PC-3 (cell line): ENCODE data around the gene GFPT2. TPM values are rescaled to one million over a fixed set of nuclear protein-coding genes. Genes with fewer than 3 reads are reported as not detected.

Experiments used
- ATAC-seq: fragments of 200-7000 bp; cut with Tn5 transposase; 2 replicates; pipeline ENCODE4 v1.9.1; 2020; ENCODE audit warnings: mild to moderate bottlenecking, moderate library complexity
- BruUV-seq: library from RNA; stranded (reverse); fragments of 400-500 nt; replicated peaks from 2 replicates; lab custom pipeline; 2021; lab: Mats Ljungman, UMichigan
- CTCF ChIA-PET: fragments of 300-600 bp; sonication (Branson Sonifier 250); formaldehyde crosslinking; loops from one replicate; lab custom pipeline; 2022; ENCODE audit warnings: antibody characterized with exemption; lab: Charles Lee
- POLR2A ChIA-PET: fragments of 300-600 bp; sonication (Branson Sonifier 250); formaldehyde crosslinking; loops from one replicate; lab custom pipeline; 2022; ENCODE audit warnings: antibody characterized with exemption; ENCODE audit not compliant: unreplicated experiment; lab: Charles Lee
- DNase-seq: peaks from one replicate; pipeline ENCODE4 v3.0.0-alpha.2; 2015
- H2AFZ ChIP-seq: fragments of 300-600 bp; sonication (generic); 2 replicates; pipeline ENCODE4 v1.6.0; 2016; ENCODE audit warnings: antibody characterized with exemption, low read length
- H3F3A ChIP-seq: fragments of 300-600 bp; sonication (generic); one replicate; pipeline ENCODE4 v1.6.0; 2017; ENCODE audit warnings: antibody characterized with exemption, low read length, control low read depth, mild to moderate bottlenecking; ENCODE audit not compliant: unreplicated experiment
- H3K27ac ChIP-seq: fragments of 300-600 bp; sonication (generic); 2 replicates; pipeline ENCODE4 v1.5.1; 2016; ENCODE audit warnings: mild to moderate bottlenecking, low read length
- H3K27me3 ChIP-seq: fragments of 300-600 bp; sonication (generic); 2 replicates; pipeline ENCODE4 v1.6.1; 2016; ENCODE audit warnings: low read length, mixed read lengths
- H3K36me3 ChIP-seq: fragments of 300-600 bp; sonication (generic); 2 replicates; pipeline ENCODE4 v1.6.1; 2016; ENCODE audit warnings: low read depth, mixed run types, low read length, mixed read lengths
- H3K4me1 ChIP-seq: fragments of 300-600 bp; sonication (generic); 2 replicates; pipeline ENCODE4 v1.5.1; 2016; ENCODE audit warnings: low read length; ENCODE audit not compliant: insufficient read depth
- H3K4me2 ChIP-seq: fragments of 300-600 bp; sonication (generic); 2 replicates; pipeline ENCODE4 v1.6.0; 2016; ENCODE audit warnings: low read length
- H3K4me3 ChIP-seq: fragments of 300-600 bp; sonication (generic); 2 replicates; pipeline ENCODE4 v1.5.1; 2016; ENCODE audit warnings: mild to moderate bottlenecking, low read length, mixed read lengths
- H3K79me2 ChIP-seq: fragments of 300-600 bp; sonication (generic); 2 replicates; pipeline ENCODE4 v1.6.1; 2017; ENCODE audit warnings: low read length, mixed read lengths
- H3K9ac ChIP-seq: fragments of 300-600 bp; sonication (generic); 2 replicates; pipeline ENCODE4 v1.6.0; 2016; ENCODE audit warnings: mild to moderate bottlenecking, low read length
- H3K9me2 ChIP-seq: fragments of 300-600 bp; sonication (generic); replicated peaks from 2 replicates; pipeline ENCODE4 v1.6.1; 2016; ENCODE audit warnings: mixed run types, low read length, mixed read lengths
- H3K9me3 ChIP-seq: fragments of 300-600 bp; sonication (generic); 2 replicates; pipeline ENCODE4 v1.6.1; 2016; ENCODE audit warnings: low read length, mixed read lengths
- H4K20me1 ChIP-seq: fragments of 300-600 bp; sonication (generic); 2 replicates; pipeline ENCODE4 v1.6.1; 2016; ENCODE audit warnings: low read length, mixed read lengths
- CTCF ChIP-seq: fragments of 300-600 bp; sonication (generic); conservative IDR thresholded peaks from 2 replicates; pipeline ENCODE4 v1.5.1; 2017; ENCODE audit warnings: antibody characterized with exemption, low read depth, mild to moderate bottlenecking, low read length
- EZH2 ChIP-seq: fragments of 300-600 bp; sonication (generic); IDR thresholded peaks from one replicate; pipeline ENCODE4 v1.6.1; 2017; ENCODE audit warnings: antibody characterized with exemption, mild to moderate bottlenecking, low read length; ENCODE audit not compliant: unreplicated experiment
- EZH2phosphoT487 ChIP-seq: fragments of 300-600 bp; sonication (generic); IDR thresholded peaks from 2 replicates; pipeline ENCODE4 v1.6.1; 2018; ENCODE audit warnings: mild to moderate bottlenecking, antibody characterized with exemption, low read length, borderline replicate concordance
- intact Hi-C: fragments of 100-400 bp; cut with micrococcal nuclease; formaldehyde crosslinking; loops from 2 replicates; pipeline ENCODE4 v1.9.0; 2023
- total RNA-seq: library from RNA; depleted of rRNA; stranded (reverse); fragments of >200 nt; gene quantifications from 2 replicates; pipeline ENCODE4 v1.2.3, GENCODE V29; 2014

Gene GFPT2
- total RNA-seq, 1 experiment from 2014 or later: 2.2 TPM

GRCh38 chr5:180336234-180337020, 16.7 kb downstream of the GFPT2 start:
- intact Hi-C loops: no loop called here
- CTCF ChIA-PET: no interaction called here

GRCh38 chr5:180335614-180336233, 17.4 kb downstream of the GFPT2 start:
- H3K27ac ChIP-seq: no peak overlapping the region
- CTCF ChIA-PET: no interaction called here

More at GRCh38 chr5:180336234-180337020, 16.7 kb downstream of the GFPT2 start:
- Histone ChIP-seq H3K9ac (no peak overlapping the region), H3F3A (peaks cover 1% of the 10 kb centered on the region), H2AFZ (no peak overlapping the region), H3K4me2 (no peak overlapping the region), H3K9me3 (no peaks in the 10 kb centered on the region), H3K79me2 (no peaks in the 10 kb centered on the region), H3K36me3 (no peaks in the 10 kb centered on the region), H3K27me3 (no peaks in the 10 kb centered on the region), H3K4me1 (peaks cover 26% of the 10 kb centered on the region), H3K27ac (no peak overlapping the region), H3K4me3 (no peak overlapping the region), H3K9me2 (no peaks in the 10 kb centered on the region), H4K20me1 (no peaks in the 10 kb centered on the region)
- POLR2A ChIA-PET: no interaction called here
- BruUV-seq: no TSS peak
- DNase-seq (no peak), ATAC-seq (no peak)
- TF ChIP-seq CTCF: no peak
- TF ChIP-seq EZH2: no peak
- no peak for TF ChIP-seq EZH2phosphoT487

More at GRCh38 chr5:180335614-180336233, 17.4 kb downstream of the GFPT2 start:
- Histone ChIP-seq H3K27me3 (no peaks in the 10 kb centered on the region), H3K36me3 (no peaks in the 10 kb centered on the region), H3K9ac (no peak overlapping the region), H4K20me1 (no peaks in the 10 kb centered on the region), H2AFZ (no peak overlapping the region), H3F3A (peaks cover 3% of the 10 kb centered on the region), H3K79me2 (no peaks in the 10 kb centered on the region), H3K9me3 (no peaks in the 10 kb centered on the region), H3K4me3 (no peak overlapping the region), H3K4me2 (no peak overlapping the region), H3K9me2 (no peaks in the 10 kb centered on the region), H3K4me1 (peaks cover 31% of the 10 kb centered on the region)
- no TSS peak for BruUV-seq
- DNase-seq (no peak), ATAC-seq (no peak)
- POLR2A ChIA-PET: no interaction called here
- intact Hi-C loops: no loop called here
- TF ChIP-seq CTCF (no peak), EZH2 (no peak), EZH2phosphoT487 (no peak)
